DOHH2 (cell line): Measurements from ENCODE around the gene IL25.

Source experiments
- H3F3A ChIP-seq: fragments of 200-600 bp; sonication (generic), shearing (Covaris generic); 2 replicates; pipeline ENCODE4 v1.6.0; 2016; ENCODE audit warnings: antibody characterized with exemption, mild to moderate bottlenecking; ENCODE audit not compliant: control insufficient read depth, insufficient read depth
- H3K27ac ChIP-seq: fragments of 200-600 bp; sonication (generic); 2 replicates; pipeline ENCODE4 v1.5.1; 2014; ENCODE audit warnings: low read depth, mild to moderate bottlenecking, low read length, moderate library complexity
- H3K27me3 ChIP-seq: fragments of 200-600 bp; sonication (generic); 2 replicates; pipeline ENCODE4 v1.6.1; 2014; ENCODE audit warnings: mild to moderate bottlenecking, low read length, mixed read lengths; ENCODE audit not compliant: control insufficient read depth
- H3K36me3 ChIP-seq: fragments of 200-600 bp; sonication (generic); 2 replicates; pipeline ENCODE4 v1.6.1; 2014; ENCODE audit warnings: mild to moderate bottlenecking, low read length, moderate library complexity, mixed read lengths; ENCODE audit not compliant: control insufficient read depth
- H3K4me1 ChIP-seq: fragments of 200-600 bp; sonication (generic); 2 replicates; pipeline ENCODE4 v1.6.1; 2014; ENCODE audit warnings: mild to moderate bottlenecking, low read length, mixed read lengths; ENCODE audit not compliant: control insufficient read depth
- H3K4me2 ChIP-seq: fragments of 200-600 bp; sonication (generic); 2 replicates; pipeline ENCODE4 v1.6.0; 2014; ENCODE audit warnings: mild to moderate bottlenecking, low read length, moderate library complexity
- H3K4me3 ChIP-seq: fragments of 200-600 bp; sonication (generic); 2 replicates; pipeline ENCODE4 v1.5.1; 2014; ENCODE audit warnings: mild to moderate bottlenecking, low read length, mixed read lengths
- H3K79me2 ChIP-seq: fragments of 200-600 bp; sonication (generic); 2 replicates; pipeline ENCODE4 v1.6.1; 2014; ENCODE audit warnings: mild to moderate bottlenecking, low read length, mixed read lengths; ENCODE audit not compliant: control insufficient read depth
- H3K9me2 ChIP-seq: fragments of 200-600 bp; sonication (generic); replicated peaks from 2 replicates; pipeline ENCODE4 v1.6.1; 2014; ENCODE audit warnings: mild to moderate bottlenecking, low read length, mixed read lengths; ENCODE audit not compliant: control insufficient read depth
- H3K9me3 ChIP-seq: fragments of 200-600 bp; sonication (generic); 2 replicates; pipeline ENCODE4 v1.6.1; 2014; ENCODE audit warnings: antibody characterized with exemption, low read length, mixed read lengths; ENCODE audit not compliant: control insufficient read depth, insufficient read depth
- H4K20me1 ChIP-seq: fragments of 200-600 bp; sonication (generic); 2 replicates; pipeline ENCODE4 v1.6.0; 2014; ENCODE audit warnings: low read depth, mild to moderate bottlenecking, antibody characterized with exemption, low read length, moderate library complexity; ENCODE audit not compliant: control insufficient read depth, insufficient read depth
- EZH2phosphoT487 ChIP-seq: fragments of 200-600 bp; sonication (generic); IDR thresholded peaks from 2 replicates; pipeline ENCODE4 v1.6.1; 2017; ENCODE audit warnings: borderline replicate concordance, mild to moderate bottlenecking, antibody characterized with exemption, low read length, moderate library complexity, mixed read lengths
- TF ChIP-seq, protein P1 (sequence below): fragments of 200-600 bp; sonication (generic); IDR thresholded peaks from one replicate; pipeline ENCODE4 v1.5.1; 2014; ENCODE audit warnings: antibody characterized with exemption, mild to moderate bottlenecking, low read depth, low read length; ENCODE audit not compliant: poor library complexity, severe bottlenecking

The IL25 gene

DNA sequence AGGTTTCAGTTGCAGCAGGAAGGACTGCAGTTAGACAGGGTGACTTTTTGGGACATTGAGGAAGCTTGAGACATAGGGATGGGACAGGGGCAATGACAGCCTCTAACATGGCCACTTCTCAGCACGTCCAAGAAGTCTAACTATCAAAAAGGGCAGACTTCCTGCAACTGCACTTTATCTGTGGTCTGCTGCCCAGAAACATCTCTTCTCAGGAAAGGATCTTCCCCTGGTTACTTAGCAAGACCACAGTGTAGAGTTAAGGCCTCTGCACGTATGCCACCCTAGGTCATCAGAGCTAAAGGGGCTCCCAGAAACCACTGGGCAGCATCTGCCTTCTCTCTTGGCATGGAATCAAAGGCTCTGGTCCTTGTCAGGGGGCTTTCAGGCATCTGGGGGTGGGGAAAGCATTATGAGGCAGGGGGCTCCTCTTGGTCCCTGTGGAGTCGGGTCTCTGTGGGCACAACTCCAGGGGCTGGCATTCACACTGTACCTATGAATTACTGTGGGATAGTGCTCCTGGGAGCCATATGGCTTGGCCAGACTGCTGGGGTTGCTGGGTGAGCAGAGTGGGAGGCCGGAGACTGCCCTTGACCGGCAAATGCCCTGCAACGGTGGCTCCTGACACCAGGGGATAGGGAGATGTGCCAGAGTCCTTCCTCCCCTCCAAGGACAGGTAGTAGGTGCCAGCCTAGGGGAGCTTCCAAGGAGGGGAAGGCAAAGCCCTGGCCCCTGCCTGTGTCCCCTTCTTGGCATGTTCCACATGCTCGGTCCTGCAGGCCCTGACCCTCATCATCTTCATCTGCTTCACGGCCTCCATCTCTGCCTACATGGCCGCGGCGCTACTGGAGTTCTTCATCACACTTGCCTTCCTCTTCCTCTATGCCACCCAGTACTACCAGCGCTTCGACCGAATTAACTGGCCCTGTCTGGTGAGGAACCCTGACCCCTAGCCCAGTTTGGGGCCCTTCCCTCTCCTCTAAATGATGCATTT is 5.3 kb downstream of the IL25 start:
- H3K4me2 ChIP-seq, result no peak overlapping the region
- H3K9me3 ChIP-seq, result no peaks in the 10 kb centered on the region
- no peak overlapping the region for H3K27ac ChIP-seq
- no peaks in the 10 kb centered on the region for H3F3A ChIP-seq
- H3K4me1 ChIP-seq, result 0 out of 2 replicates have a peak, but pooled peaks cover under 1% of the 10 kb centered on the region
- H4K20me1 ChIP-seq, result no peaks in the 10 kb centered on the region
- TF ChIP-seq, protein P1, sequence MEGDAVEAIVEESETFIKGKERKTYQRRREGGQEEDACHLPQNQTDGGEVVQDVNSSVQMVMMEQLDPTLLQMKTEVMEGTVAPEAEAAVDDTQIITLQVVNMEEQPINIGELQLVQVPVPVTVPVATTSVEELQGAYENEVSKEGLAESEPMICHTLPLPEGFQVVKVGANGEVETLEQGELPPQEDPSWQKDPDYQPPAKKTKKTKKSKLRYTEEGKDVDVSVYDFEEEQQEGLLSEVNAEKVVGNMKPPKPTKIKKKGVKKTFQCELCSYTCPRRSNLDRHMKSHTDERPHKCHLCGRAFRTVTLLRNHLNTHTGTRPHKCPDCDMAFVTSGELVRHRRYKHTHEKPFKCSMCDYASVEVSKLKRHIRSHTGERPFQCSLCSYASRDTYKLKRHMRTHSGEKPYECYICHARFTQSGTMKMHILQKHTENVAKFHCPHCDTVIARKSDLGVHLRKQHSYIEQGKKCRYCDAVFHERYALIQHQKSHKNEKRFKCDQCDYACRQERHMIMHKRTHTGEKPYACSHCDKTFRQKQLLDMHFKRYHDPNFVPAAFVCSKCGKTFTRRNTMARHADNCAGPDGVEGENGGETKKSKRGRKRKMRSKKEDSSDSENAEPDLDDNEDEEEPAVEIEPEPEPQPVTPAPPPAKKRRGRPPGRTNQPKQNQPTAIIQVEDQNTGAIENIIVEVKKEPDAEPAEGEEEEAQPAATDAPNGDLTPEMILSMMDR, result no peak
- no peak for TF ChIP-seq EZH2phosphoT487
- H3K36me3 ChIP-seq, result no peaks in the 10 kb centered on the region
- H3K9me2 ChIP-seq, result no peaks in the 10 kb centered on the region
- H3K4me3 ChIP-seq, result no peak overlapping the region
- no peaks in the 10 kb centered on the region for H3K79me2 ChIP-seq
- 0 out of 2 replicates have a peak, but pooled peaks cover 2% of the 10 kb centered on the region for H3K27me3 ChIP-seq

DNA sequence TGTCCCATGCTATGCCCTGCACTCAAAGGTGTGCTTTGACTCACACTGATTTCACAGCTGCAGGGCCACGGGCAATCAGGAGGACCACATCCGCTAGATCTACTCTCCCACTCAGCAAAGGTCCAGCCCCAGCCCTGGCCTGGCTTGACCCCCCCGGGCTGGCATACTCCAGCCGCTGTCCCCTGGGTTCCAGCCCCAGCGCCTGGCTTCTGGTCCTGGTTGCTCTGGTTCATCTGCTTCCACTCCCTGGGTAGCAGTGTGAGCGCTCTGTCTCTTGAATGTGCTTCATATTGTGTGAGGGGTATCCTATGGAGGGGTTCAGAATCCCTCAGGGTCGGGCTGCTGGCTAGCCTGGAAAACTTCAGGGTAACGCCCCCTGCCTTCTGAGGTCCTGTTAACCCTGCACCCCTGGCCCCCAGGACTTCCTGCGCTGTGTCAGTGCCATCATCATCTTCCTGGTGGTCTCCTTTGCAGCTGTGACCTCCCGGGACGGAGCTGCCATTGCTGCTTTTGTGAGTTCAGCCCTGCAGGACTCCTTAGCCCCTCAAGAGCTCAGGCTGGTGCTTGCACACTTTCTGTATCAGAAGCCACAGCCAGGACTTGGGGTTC is 6.1 kb downstream of the IL25 start:
- Histone ChIP-seq H3K27me3 (0 out of 2 replicates have a peak, but pooled peaks cover 2% of the 10 kb centered on the region), H3K36me3 (no peaks in the 10 kb centered on the region), H3K27ac (no peak overlapping the region), H3K4me1 (no peaks in the 10 kb centered on the region), H3K4me3 (no peak overlapping the region), H3K9me2 (no peaks in the 10 kb centered on the region), H4K20me1 (no peaks in the 10 kb centered on the region), H3K4me2 (no peak overlapping the region), H3K79me2 (no peaks in the 10 kb centered on the region), H3K9me3 (no peaks in the 10 kb centered on the region), H3F3A (no peaks in the 10 kb centered on the region)
- TF ChIP-seq, protein P1, result no peak
- no peak for TF ChIP-seq EZH2phosphoT487

- TF ChIP-seq, protein P1, result peak; percentile 97
- TF ChIP-seq EZH2phosphoT487, result no peak
- 0 out of 2 replicates have a peak, but pooled peaks cover 2% of the 10 kb centered on the region for H3K27me3 ChIP-seq
- no peaks in the 10 kb centered on the region for H4K20me1 ChIP-seq
- H3K4me1 ChIP-seq, result no peaks in the 10 kb centered on the region
- H3K9me3 ChIP-seq, result no peaks in the 10 kb centered on the region
- no peak overlapping the region for H3K27ac ChIP-seq
- H3K4me2 ChIP-seq, result no peak overlapping the region
- H3K36me3 ChIP-seq, result no peaks in the 10 kb centered on the region
- no peaks in the 10 kb centered on the region for H3K9me2 ChIP-seq
- no peaks in the 10 kb centered on the region for H3F3A ChIP-seq
- no peaks in the 10 kb centered on the region for H3K79me2 ChIP-seq
- H3K4me3 ChIP-seq, result no peak overlapping the region
Measured at GRCh38 chr14:23379366-23380196, 7.0 kb downstream of the IL25 start.
